HG03095 (cell line): ENCODE results near the gene ADCY3.
"Not testable (repeated sequence)": the region's sequence is repeated elsewhere in the genome, so short reads cannot be mapped to it uniquely, and the experiment has no call there.

Experiments used
- ATAC-seq: cut with Tn5 transposase; IDR thresholded peaks from one replicate; pipeline ENCODE4 v1.9.1; 2021; ENCODE audit warnings: moderate library complexity; ENCODE audit not compliant: unreplicated experiment

The ADCY3 gene

GRCh38 chr2:24853046-24853445 lies 67.0 kb downstream of the ADCY3 start:
- no peak for ATAC-seq

GRCh38 chr2:24852431-24853020 lies 67.5 kb downstream of the ADCY3 start:
- no peak for ATAC-seq

GRCh38 chr2:24852026-24852425 lies 68.0 kb downstream of the ADCY3 start:
- no peak for ATAC-seq

DNA sequence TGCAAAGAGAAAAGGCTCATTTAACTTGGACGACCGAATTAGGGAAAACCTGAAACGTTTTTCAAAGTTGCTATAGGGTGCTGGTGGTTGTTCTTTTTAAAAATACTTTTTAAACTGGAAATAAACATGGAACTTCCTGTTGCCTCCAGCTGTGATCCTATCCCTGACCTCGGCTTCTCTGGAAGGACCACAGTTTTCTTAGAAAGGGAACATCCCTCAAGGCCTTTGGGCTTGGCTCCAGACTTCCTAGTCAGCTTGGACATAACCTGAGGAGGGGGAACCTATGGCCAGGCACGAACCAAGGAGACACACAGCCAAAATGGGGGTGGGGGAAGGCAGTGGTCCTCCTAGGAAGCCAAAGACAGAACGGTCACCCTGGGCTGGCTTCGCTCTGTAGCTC lies 69.1 kb downstream of the ADCY3 start:
- ATAC-seq = no peak

DNA sequence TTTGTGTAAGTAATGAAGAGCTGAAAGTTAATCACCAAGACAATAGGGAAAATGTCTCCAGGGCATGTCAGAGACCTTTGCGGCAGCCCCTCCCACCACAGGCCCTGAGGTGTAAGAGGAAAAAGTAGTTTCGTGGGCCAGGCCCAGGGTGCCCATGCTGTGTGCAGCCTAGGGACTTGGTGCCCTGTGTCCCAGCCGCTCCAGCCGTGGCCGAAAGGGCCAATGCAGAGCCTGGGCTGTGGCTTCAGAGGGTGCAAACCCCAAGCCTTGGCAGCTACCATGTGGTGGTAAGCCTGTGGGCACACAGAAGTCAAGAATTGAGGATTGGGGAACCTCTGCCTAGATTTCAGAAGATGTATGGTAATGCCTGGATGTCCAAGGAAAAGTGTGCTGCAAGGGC lies 74.3 kb downstream of the ADCY3 start:
- ATAC-seq = no peak

GRCh38 chr2:24844023-24844685 lies 75.9 kb downstream of the ADCY3 start:
- ATAC-seq = no peak

DNA sequence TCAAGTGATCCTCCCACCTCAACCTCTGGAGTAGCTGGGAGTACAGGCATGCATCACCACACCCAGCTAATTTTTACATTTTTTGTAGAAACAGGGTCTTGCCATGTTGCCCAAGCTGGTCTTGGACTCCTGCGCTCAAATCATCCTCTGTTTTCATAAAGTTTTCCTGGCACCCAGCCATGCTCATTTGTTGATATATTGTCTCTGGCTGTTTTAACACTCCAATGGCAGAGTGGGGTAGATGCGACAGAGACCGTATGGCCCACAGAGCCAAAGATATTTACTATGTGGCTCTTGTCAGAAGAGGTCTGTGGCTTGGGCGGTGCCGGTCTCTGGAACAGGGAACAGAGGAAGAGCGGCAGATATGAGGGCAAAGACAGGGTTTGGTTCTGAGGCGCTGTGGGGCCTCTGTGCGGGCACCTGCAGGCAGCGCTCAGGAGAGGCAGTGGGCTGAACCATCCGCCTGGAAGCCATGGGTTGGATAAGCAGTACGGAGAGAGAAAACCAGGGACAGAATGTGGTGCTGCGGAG lies 76.6 kb downstream of the ADCY3 start:
- ATAC-seq = no peak

DNA sequence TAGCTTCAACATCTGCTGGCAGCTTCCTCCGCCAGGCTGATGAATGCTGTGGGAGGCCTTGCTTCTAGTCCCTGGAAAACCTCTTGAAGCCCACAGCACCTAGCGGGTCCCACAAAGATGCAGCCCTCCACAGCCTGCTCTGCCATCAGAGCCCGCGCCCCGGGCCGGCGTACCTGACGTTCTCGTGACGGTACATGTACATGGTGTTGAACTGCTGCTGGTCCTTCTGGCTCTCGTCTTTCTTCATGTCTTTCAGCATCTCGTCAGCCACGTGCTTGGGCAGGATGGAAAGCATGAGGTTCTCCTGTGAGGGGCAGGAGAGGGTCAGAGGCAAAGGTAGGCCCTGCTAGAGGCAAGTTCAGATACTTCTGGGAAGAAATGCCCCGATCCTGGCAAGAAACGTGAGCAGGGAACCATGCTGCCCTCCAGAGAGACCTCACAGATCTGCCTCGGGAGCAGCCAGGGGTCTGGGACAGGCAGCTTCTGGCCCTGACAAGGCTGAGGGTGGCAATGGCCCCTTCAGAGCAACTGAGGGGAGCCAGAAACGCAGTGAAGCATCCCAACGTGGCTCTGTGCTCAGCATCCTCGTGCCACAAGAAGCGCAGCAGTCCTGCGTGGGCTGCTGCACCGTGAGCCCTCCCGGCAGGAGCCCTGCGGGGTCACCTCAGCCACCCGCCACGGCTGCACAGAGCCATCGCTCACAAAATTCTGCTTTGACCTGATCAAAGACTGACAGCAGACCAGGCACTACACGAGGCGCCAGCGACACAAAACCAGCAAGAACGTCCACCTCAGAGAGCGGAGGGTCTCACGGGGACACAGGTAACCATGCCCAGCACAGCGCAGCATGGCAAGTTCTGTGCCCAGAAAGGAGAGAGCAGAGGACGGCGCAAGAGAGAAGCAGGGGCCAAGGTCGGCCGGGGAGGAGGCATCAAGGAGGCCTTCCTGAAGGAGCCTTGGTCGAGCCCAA lies 77.7 kb downstream of the ADCY3 start:
- no peak for ATAC-seq

DNA sequence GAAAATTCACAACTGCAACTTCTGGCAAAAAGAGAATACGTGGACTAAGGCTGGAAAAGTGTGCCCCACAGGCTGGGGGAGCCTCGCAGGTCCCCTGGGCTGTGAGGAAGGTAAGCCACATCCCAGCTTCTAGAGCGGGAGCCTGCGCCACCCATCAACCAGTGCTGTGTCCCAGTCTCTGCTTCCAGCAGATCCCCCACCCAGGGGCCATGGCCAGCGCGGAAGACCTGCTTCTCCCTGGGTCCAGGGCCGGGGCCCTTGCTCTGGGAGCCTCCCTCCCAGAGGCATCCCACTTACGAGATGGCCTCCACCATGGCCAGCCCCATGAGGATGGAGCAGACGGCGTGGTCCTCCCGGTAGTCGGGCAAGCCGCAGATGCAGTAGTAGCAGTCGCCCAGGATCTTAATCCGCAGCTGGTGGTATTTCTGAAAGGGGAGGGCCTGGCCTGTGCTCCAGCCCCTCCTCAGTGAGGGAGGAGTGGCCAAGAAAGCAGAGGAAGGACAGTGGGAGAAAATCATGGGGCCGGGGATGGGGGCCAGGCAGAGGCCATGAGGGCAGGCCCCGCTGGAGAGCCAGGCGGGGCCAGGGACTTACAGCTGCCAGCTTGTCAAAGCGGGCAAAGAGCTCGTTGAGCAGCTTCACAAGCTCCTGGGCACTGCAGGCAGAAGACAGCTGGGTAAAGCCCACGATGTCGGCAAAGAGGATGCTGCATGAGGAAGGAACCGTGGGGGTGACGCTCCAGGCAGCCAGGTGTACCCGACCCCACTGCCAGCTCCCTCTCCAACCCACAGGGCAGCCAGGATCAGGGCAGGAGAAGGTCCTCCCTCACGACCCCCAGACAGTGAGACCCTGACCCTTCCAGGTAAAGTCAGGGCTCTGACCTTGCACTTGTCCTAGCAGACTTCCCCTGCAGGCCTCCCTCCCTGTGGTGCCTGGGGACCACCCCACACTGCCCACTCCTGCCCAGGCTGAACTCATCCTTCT lies 78.8 kb downstream of the ADCY3 start:
- no peak for ATAC-seq

DNA sequence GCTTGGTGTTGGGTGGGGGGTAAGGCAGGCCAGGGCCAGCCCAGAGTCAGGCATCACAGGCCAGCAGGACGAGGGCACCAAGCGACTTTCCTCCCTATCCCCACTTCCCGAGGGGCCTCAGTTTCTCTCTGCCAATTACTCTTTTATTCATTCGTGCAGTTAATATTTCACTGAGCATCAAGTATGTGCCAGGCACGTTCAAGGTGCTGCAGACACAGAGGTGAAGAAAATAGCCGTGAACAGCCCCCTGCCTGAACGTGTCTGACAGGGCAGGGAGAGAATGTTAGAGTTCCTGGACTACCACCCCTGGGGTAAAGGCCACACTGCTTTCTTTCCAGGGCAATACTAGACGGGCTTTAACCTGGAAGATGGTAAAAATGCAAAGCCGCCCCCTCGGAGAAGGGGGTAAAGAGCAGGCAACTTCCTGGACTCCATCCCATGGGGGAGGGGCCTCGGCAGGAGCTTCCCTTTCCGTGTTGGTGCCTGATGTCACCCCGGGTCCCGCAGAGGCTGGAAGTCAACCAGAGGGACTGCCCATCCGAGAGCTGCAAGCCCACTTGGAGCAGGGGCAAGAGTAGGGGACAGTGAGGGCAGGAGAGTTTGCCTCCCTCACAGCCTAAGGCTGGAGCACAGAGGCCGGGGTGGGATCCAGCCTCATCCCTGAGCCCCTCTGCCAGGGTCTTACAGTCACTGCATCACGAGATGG lies 79.7 kb downstream of the ADCY3 start:
- no peak for ATAC-seq

- ATAC-seq = no peak
These were observed 80.3 kb downstream of the ADCY3 start for GRCh38 chr2:24839729-24840128.

DNA sequence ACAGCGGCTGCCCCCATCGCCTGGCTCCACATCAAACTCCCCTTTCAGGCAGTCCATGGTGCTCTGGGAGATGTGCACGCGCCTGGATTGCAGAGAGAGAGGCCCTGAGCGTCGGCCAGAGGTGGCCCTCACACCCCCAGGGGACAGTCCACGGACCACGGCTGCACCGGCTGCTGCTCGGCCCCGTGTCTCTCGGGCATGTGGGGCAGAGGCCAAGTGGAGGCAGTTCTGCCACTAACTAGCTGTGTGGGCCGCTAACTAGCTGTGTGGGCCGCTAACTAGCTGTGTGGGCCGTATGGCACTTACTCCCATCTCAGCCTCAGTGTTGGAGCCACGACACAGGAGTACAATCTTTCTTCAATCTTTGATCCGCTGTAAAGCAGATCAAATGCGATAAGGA lies 81.5 kb downstream of the ADCY3 start:
- no peak for ATAC-seq

GRCh38 chr2:24837996-24838513 lies 82.0 kb downstream of the ADCY3 start:
- no peak for ATAC-seq

- ATAC-seq = no peak
These were observed 83.3 kb downstream of the ADCY3 start for GRCh38 chr2:24836706-24837105.

- no peak for ATAC-seq
These were observed 83.8 kb downstream of the ADCY3 start for GRCh38 chr2:24836206-24836605.

DNA sequence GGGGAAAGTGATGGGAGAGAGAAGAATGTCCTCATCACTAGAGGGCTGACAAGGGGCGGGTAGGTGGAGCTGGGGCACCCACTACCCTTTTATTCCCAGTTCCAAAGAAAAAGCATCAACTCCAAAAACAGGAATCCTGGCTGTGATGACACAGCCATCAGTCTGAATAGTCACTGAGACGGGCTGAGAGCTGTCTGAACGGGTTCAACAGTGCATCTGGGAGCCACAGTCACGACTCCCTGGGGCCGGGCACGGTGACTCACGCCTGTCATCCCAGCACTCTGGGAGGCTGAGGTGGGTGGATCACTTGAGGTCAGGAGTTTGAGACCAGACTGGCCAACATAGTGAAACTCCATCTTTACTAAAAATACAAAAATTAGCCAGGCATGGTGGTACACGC lies 84.6 kb downstream of the ADCY3 start:
- ATAC-seq = not testable (repeated sequence)

DNA sequence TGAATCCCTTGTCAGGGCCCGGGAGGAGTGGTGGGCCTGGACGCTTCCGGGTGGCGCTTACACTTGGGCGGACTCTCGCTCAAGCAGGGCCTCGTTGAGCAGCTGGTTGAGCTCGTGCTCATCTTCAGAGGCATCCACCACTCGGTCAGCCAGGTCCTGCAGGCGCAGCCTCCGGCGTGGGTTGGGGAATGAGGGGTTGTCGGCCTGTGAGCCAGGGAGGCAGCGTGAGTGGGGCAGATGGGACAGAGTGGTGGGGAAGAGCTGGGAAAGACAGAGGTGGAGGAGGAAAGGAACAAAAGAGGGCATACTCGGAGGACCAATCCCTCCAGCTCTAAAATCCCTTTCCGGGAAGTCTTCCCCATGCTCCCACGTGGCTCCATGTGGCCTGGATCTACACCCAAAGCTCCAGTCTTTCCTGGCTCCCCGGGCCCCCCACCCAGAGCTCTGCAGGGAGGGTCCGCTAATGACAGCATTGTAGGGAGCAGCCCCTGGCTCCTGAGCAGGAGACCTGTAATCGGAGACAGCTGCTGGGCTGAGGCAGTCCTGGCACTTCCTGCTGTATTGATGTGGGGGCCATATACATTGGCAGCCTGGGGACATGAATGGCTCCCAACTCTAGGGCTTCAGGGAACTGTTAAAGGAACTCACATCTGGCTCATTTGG lies 85.2 kb downstream of the ADCY3 start:
- no peak for ATAC-seq

- ATAC-seq = no peak
These were observed 86.0 kb downstream of the ADCY3 start for GRCh38 chr2:24833821-24834732.
